Gastroesophageal sphincter (tissue), 4 donors: ENCODE results near the gene SPSB4. TPM values are rescaled to one million over a fixed set of nuclear protein-coding genes. Genes with fewer than 3 reads are reported as not detected.

ENCODE experiments used
- ATAC-seq: fragments of 150-250 bp; one replicate; pipeline ENCODE4 v1.9.1; 2016; ENCODE audit warnings: mild to moderate bottlenecking, moderate library complexity
- H3K27ac ChIP-seq, 4 donors: fragments of 200-600 bp; sonication (generic) in 3 of 4; 1 replicate in 3 of 4; 2 replicates in 1 of 4; pipeline ENCODE4 v1.5.1; 2016 to 2019
- H3K27me3 ChIP-seq: fragments of 200-600 bp; sonication (generic); one replicate; pipeline ENCODE4 v1.5.1; 2019
- H3K36me3 ChIP-seq, 2 donors: fragments of 200-600 bp; sonication (generic); one replicate each; pipeline ENCODE4 v1.5.1; 2019; ENCODE audit warnings: control low read depth in 1 of 2
- H3K4me1 ChIP-seq, 3 donors: fragments of 200-600 bp; sonication (generic); 1 replicate in 2 of 3; 2 replicates in 1 of 3; pipeline ENCODE4 v1.5.1; 2016 to 2019; ENCODE audit warnings: control low read depth in 2 of 3
- H3K4me3 ChIP-seq, 2 donors: fragments of 200-600 bp; sonication (generic); one replicate each; pipeline ENCODE4 v1.5.1; 2019; ENCODE audit warnings: mild to moderate bottlenecking in 1 of 2, moderate library complexity in 1 of 2
- H3K9me3 ChIP-seq, 3 donors: fragments of 200-600 bp; sonication (generic); one replicate each; pipeline ENCODE4 v1.5.1; 2017 to 2019; ENCODE audit warnings: control low read depth in 2 of 3
- CTCF ChIP-seq, 4 experiments: fragments of 200-600 bp in 2 of 4; fragments of 450-650 bp in 2 of 4; sonication (generic) in 1 of 4; IDR thresholded peaks; one replicate each; pipeline ENCODE4 v1.5.1; 2017 to 2019; ENCODE audit warnings: antibody characterized with exemption in 4 of 4, mild to moderate bottlenecking in 2 of 4, moderate library complexity in 2 of 4
- EP300 ChIP-seq: sonication (generic); formaldehyde crosslinking; IDR thresholded peaks from one replicate; pipeline ENCODE4 v1.6.1; 2017; ENCODE audit warnings: antibody characterized with exemption, mild to moderate bottlenecking
- POLR2A ChIP-seq, 2 donors: fragments of 450-650 bp; IDR thresholded peaks; one replicate each; pipeline ENCODE4 v1.6.1; 2017; ENCODE audit warnings: antibody characterized with exemption in 2 of 2, mild to moderate bottlenecking in 2 of 2, moderate library complexity in 1 of 2
- POLR2AphosphoS5 ChIP-seq: sonication (generic); formaldehyde crosslinking; IDR thresholded peaks from one replicate; pipeline ENCODE4 v1.6.1; 2017; ENCODE audit warnings: antibody characterized with exemption
- WGBS, 2 donors: methylation state at CpG; one replicate each; pipeline ENCODE4 v1.1.5; 2018; ENCODE audit warnings: low coverage in 1 of 2; 5-methylcytosine and 5-hydroxymethylcytosine counted together
- total RNA-seq, 4 donors: library from RNA; depleted of rRNA; stranded (reverse); fragments of >200 nt; gene quantifications; one replicate each; pipeline ENCODE4 v1.1.0, GENCODE V29; 2016

SPSB4 gene
- total RNA-seq, 4 donors from 2014 or later = 0.22 to 3.4 (median 1.2) TPM

GRCh38 chr3:141063831-141064230 is 12.7 kb downstream of the SPSB4 start:
- Histone ChIP-seq H3K9me3 (no peaks in the 10 kb centered on the region), H3K4me3 (no peak overlapping the region), H3K36me3 (no peaks in the 10 kb centered on the region), H3K27me3 (no peaks in the 10 kb centered on the region), H3K27ac (peak overlapping the region in 1 of 4 donors; percentile 3), H3K4me1 (no peaks in the 10 kb centered on the region)
- WGBS, 2 donors = 100% methylated on average over 1 of the region's 1 CpG; no CpG with 5 or more reads in 1 of the 2 donors
- TF ChIP-seq POLR2A (IDR thresholded peaks at IDR 0.05) = no peak
- no peak for TF ChIP-seq CTCF (IDR thresholded peaks at IDR 0.05)
- TF ChIP-seq EP300 = no peak
- no peak for TF ChIP-seq POLR2AphosphoS5
- no peak for ATAC-seq

- no peak overlapping the region for H3K4me3 ChIP-seq
- no peaks in the 10 kb centered on the region for H3K4me1 ChIP-seq
- 61% methylated on average over 3 of the region's 6 CpGs; no CpG with 5 or more reads in 1 of the 2 donors for whole genome bisulfite sequencing, 2 donors
- TF ChIP-seq EP300 (no peak), POLR2AphosphoS5 (no peak), CTCF (IDR thresholded peaks at IDR 0.05) (no peak), POLR2A (IDR thresholded peaks at IDR 0.05) (no peak)
- no peak overlapping the region for H3K27ac ChIP-seq
- H3K27me3 ChIP-seq = no peaks in the 10 kb centered on the region
- no peaks in the 10 kb centered on the region for H3K9me3 ChIP-seq
- no peak for ATAC-seq
- H3K36me3 ChIP-seq = no peaks in the 10 kb centered on the region
These were observed 13.2 kb downstream of the SPSB4 start for GRCh38 chr3:141064255-141064926.

- Histone ChIP-seq H3K27ac (no peak overlapping the region), H3K4me1 (no peaks in the 10 kb centered on the region), H3K36me3 (no peaks in the 10 kb centered on the region), H3K4me3 (no peak overlapping the region), H3K9me3 (no peaks in the 10 kb centered on the region), H3K27me3 (no peaks in the 10 kb centered on the region)
- no peak for ATAC-seq
- 96 to 100% methylated on average over 2 to 4 of the region's 4 CpGs for WGBS, 2 donors
- no peak for TF ChIP-seq EP300
- TF ChIP-seq CTCF (IDR thresholded peaks at IDR 0.05) = no peak
- TF ChIP-seq POLR2A (IDR thresholded peaks at IDR 0.05) = no peak
- TF ChIP-seq POLR2AphosphoS5 = no peak
These were observed 14.1 kb downstream of the SPSB4 start for GRCh38 chr3:141065258-141065657.

GRCh38 chr3:141065841-141066805 is 15.0 kb downstream of the SPSB4 start:
- Histone ChIP-seq H3K27me3 (no peaks in the 10 kb centered on the region), H3K4me1 (no peaks in the 10 kb centered on the region), H3K4me3 (no peak overlapping the region), H3K27ac (no peak overlapping the region), H3K9me3 (no peaks in the 10 kb centered on the region), H3K36me3 (no peaks in the 10 kb centered on the region)
- WGBS, 2 donors = 94% methylated on average over 3 of the region's 81 CpGs; no CpG with 5 or more reads in 1 of the 2 donors
- TF ChIP-seq POLR2AphosphoS5 = no peak
- no peak for TF ChIP-seq CTCF (IDR thresholded peaks at IDR 0.05)
- TF ChIP-seq POLR2A (IDR thresholded peaks at IDR 0.05) = no peak
- TF ChIP-seq EP300 = no peak
- no peak for ATAC-seq
